Heart right ventricle (tissue), 16 donors: ENCODE results near the gene DNAJA2. TPM values are rescaled to one million over a fixed set of nuclear protein-coding genes. Genes with fewer than 3 reads are reported as not detected.
A peak's percentile ranks its signal among the peaks of the same experiment; 100 is the strongest.
"Not testable (repeated sequence)": the region's sequence is repeated elsewhere in the genome, so short reads cannot be mapped to it uniquely, and the experiment has no call there.

Experiments
- ATAC-seq, 8 donors: fragments of 200-7000 bp; cut with Tn5 transposase; one replicate each; pipeline ENCODE4 v1.9.1; 2020; ENCODE audit warnings: mild to moderate bottlenecking in 8 of 8, moderate library complexity in 8 of 8, moderate number of reproducible peaks in 1 of 8
- DNase-seq, 2 donors: peaks; one replicate each; pipeline ENCODE4 v3.0.0-alpha.2; 2020
- H3K27ac ChIP-seq, 10 donors: fragments of 200-600 bp; sonication (generic) in 2 of 10; one replicate each; pipeline versions ENCODE4 v1.5.0 to v1.8.0; 2020 to 2022; ENCODE audit warnings: mild to moderate bottlenecking in 3 of 10
- H3K27me3 ChIP-seq, 7 donors: fragments of 200-600 bp; one replicate each; pipeline ENCODE4 v1.8.0; 2021 to 2022; ENCODE audit warnings: mild to moderate bottlenecking in 2 of 7
- H3K36me3 ChIP-seq, 9 donors: fragments of 200-600 bp; sonication (generic) in 1 of 9; one replicate each; pipeline versions ENCODE4 v1.5.0 to v1.8.0; 2020 to 2022; ENCODE audit warnings: mild to moderate bottlenecking in 2 of 9
- H3K4me1 ChIP-seq, 9 donors: fragments of 200-600 bp; sonication (generic) in 1 of 9; one replicate each; pipeline versions ENCODE4 v1.5.0 to v1.8.0; 2020 to 2022; ENCODE audit warnings: mild to moderate bottlenecking in 4 of 9
- H3K4me3 ChIP-seq, 10 donors: fragments of 200-600 bp; sonication (generic) in 2 of 10; one replicate each; pipeline versions ENCODE4 v1.5.0 to v1.8.0; 2020 to 2022; ENCODE audit warnings: mild to moderate bottlenecking in 7 of 10, moderate library complexity in 2 of 10
- H3K9me3 ChIP-seq, 11 donors: fragments of 200-600 bp in 10 of 11; sonication (generic) in 2 of 11; one replicate each; pipeline versions ENCODE4 v1.5.0 to v1.8.0; 2013 to 2022; ENCODE audit warnings: mild to moderate bottlenecking in 2 of 11, control low read depth in 1 of 11, moderate library complexity in 1 of 11
- CTCF ChIP-seq, 9 donors: fragments of 200-600 bp; sonication (generic) in 2 of 9; IDR thresholded peaks; one replicate each; pipeline versions ENCODE4 v1.5.0 to v1.8.0; 2021 to 2022; ENCODE audit warnings: antibody characterized with exemption in 9 of 9, mild to moderate bottlenecking in 5 of 9, moderate library complexity in 1 of 9
- WGBS, 2 donors: extraction: QIAGEN DNeasy Blood & Tissue Kit; methylation state at CpG; one replicate each; pipeline ENCODE4 v1.1.7; 2013; ENCODE audit warnings: inconsistent platforms in 1 of 2; 5-methylcytosine and 5-hydroxymethylcytosine counted together
- intact Hi-C, 10 donors: fragments of 100-400 bp; cut with DNase I; formaldehyde crosslinking; loops; one replicate each; pipeline versions ENCODE4 v1.11.1 to v1.14.2; 2022
- polyA plus RNA-seq, 2 donors: library from polyadenylated mRNA; stranded (reverse); fragments of 200-250 nt; gene quantifications; one replicate each; pipeline ENCODE4 v1.2.3, GENCODE V29; 2013
- total RNA-seq, 10 donors: library from RNA; stranded (reverse); fragmentation: NEBNext Ultra II Directional in 3 of 10; extraction: Animal tissue kit (Norgen Biotek cat#: 25700) in 3 of 10; gene quantifications; one replicate each; pipeline versions ENCODE4 v1.2.1 to v1.2.4, GENCODE V29; 2021 to 2023
- donor health status: Arrhythmogenic right ventricular cardiomyopathy.
- donor health status: ischemic (EF 13 %, LVEDD 7.1; RV severe dilation, severe dysfunction).
- donor health status: healthy with polysubstance abuse.
- donor health status: DM: no; HTN: yes; CAD: no.
- donor health status: DM: no; HTN: no; CAD: no.
- donor health status: ischemic (EF 25% LVEDD 6.9; RV normal size, moderate dysfunction).
- donor health status: ischemic (EF 25% LVEDD 5.7; RV mildly dilated, moderate dysfunction).
- donor health status: healthy.
- donor health status: DM: yes; HTN: yes; CAD: no.
- donor health status: Ischemic cardiomyopathy.
- donor health status: ischemic (EF 35%, LVEDD 5.7; RV mildly dilated, moderate dysfunction).
- donor health status: nonischemic (EF 11% LVEDD 7.7; RV severe dilation, severe dysfunction).
- donor health status: DM: yes; HTN: yes; CAD: no.
- donor health status: PGD.
- donor health status: ischemic (EF 29% LVEDD 5.4; RV normal size, mild dysfunction).
- donor health status: nonischemic (EF 23%, LVEDD 6.1; RV moderate dilation, normal function).

The DNAJA2 gene
- total and polyA plus RNA-seq, 12 donors = 47.3 to 107 (median 91.6) TPM

- Histone ChIP-seq H3K4me1 (peaks cover 0 to 26% (median 0%) of the 10 kb centered on the region in 9 donors), H3K27me3 (peaks cover 0 to 10% (median 0%) of the 10 kb centered on the region in 7 donors), H3K9me3 (no peaks in the 10 kb centered on the region), H3K27ac (no peak overlapping the region), H3K4me3 (no peak overlapping the region), H3K36me3 (no peaks in the 10 kb centered on the region)
- TF ChIP-seq CTCF (IDR thresholded peaks at IDR 0.05) = no peak
- ATAC-seq = no peak
- WGBS, 2 donors = 86 to 89% methylated on average over 5 of the region's 5 CpGs
- intact Hi-C loops = no loop called here
- no peak for DNase-seq
Measured at GRCh38 chr16:47017636-47018035, 44.2 kb upstream of the DNAJA2 start.

- intact Hi-C loops = no loop called here
- no peaks in the 10 kb centered on the region for H3K9me3 ChIP-seq
- no peaks in the 10 kb centered on the region for H3K36me3 ChIP-seq
- WGBS, 2 donors = 67 to 80% methylated on average over 6 of the region's 6 CpGs
- no peak for TF ChIP-seq CTCF (IDR thresholded peaks at IDR 0.05)
- H3K4me3 ChIP-seq = no peak overlapping the region
- DNase-seq = no peak
- ATAC-seq = peak in 5 of 8 donors; percentile 16 to 59 (median 44)
- H3K4me1 ChIP-seq = peaks cover 0 to 26% (median 0%) of the 10 kb centered on the region in 9 donors
- H3K27me3 ChIP-seq = peaks cover 0 to 10% (median 0%) of the 10 kb centered on the region in 7 donors
- H3K27ac ChIP-seq = no peak overlapping the region
Measured at GRCh38 chr16:47016700-47017133, 43.2 kb upstream of the DNAJA2 start.

GRCh38 chr16:47013910-47014309, 40.4 kb upstream of the DNAJA2 start:
- H3K27me3 ChIP-seq = peaks cover 0 to 10% (median 0%) of the 10 kb centered on the region in 7 donors
- no peak for TF ChIP-seq CTCF (IDR thresholded peaks at IDR 0.05)
- WGBS, 2 donors = 73 to 77% methylated on average over 25 of the region's 25 CpGs
- DNase-seq (no peak), ATAC-seq (no peak)
- peaks cover 0 to 26% (median 0%) of the 10 kb centered on the region in 9 donors for H3K4me1 ChIP-seq
- intact Hi-C loops = no loop called here
- no peak overlapping the region for H3K27ac ChIP-seq
- H3K4me3 ChIP-seq = no peak overlapping the region
- no peaks in the 10 kb centered on the region for H3K9me3 ChIP-seq
- H3K36me3 ChIP-seq = no peaks in the 10 kb centered on the region

GRCh38 chr16:47013172-47013571, 39.7 kb upstream of the DNAJA2 start:
- DNase-seq (no peak), ATAC-seq (no peak)
- intact Hi-C loops = no loop called here
- Histone ChIP-seq H3K36me3 (no peaks in the 10 kb centered on the region), H3K4me1 (peaks cover 0 to 23% (median 0%) of the 10 kb centered on the region in 9 donors), H3K27ac (no peak overlapping the region), H3K4me3 (no peak overlapping the region), H3K27me3 (peaks cover 0 to 10% (median 0%) of the 10 kb centered on the region in 7 donors), H3K9me3 (no peaks in the 10 kb centered on the region)
- WGBS, 2 donors = 93 to 94% methylated on average over 4 of the region's 4 CpGs
- no peak for TF ChIP-seq CTCF (IDR thresholded peaks at IDR 0.05)

- H3K9me3 ChIP-seq, ATAC-seq, H3K27me3 ChIP-seq, H3K4me3 ChIP-seq, H3K27ac ChIP-seq, DNase-seq, H3K36me3 ChIP-seq, intact Hi-C loops, H3K4me1 ChIP-seq: not testable (repeated sequence)
- WGBS, 2 donors = 74 to 86% methylated on average over 2 of the region's 2 CpGs
Measured at GRCh38 chr16:47010812-47011211, 37.3 kb upstream of the DNAJA2 start.
